Osteoblast (primary cell): Measurements from ENCODE around the gene CYP4Z1. TPM values are rescaled to one million over a fixed set of nuclear protein-coding genes. Genes with fewer than 3 reads are reported as not detected.

Experiments used
- DNase-seq: peaks from one replicate; pipeline ENCODE4 v3.0.0; 2011; ENCODE audit warnings: low spot score, mixed read lengths; ENCODE audit not compliant: insufficient read length; ENCODE audit errors: missing footprints
- H2AFZ ChIP-seq: 2 replicates; pipeline ENCODE4 v1.6.0; 2011; ENCODE audit warnings: mild to moderate bottlenecking, low read length
- H3K27ac ChIP-seq: 2 replicates; pipeline ENCODE4 v1.5.1; 2011; ENCODE audit warnings: mild to moderate bottlenecking, low read depth, low read length, moderate library complexity
- H3K27me3 ChIP-seq: 2 replicates; pipeline ENCODE4 v1.6.0; 2012; ENCODE audit warnings: mild to moderate bottlenecking, control low read depth, inconsistent platforms, low read length, moderate library complexity; ENCODE audit not compliant: insufficient read depth
- H3K36me3 ChIP-seq: 2 replicates; pipeline ENCODE4 v1.5.1; 2011; ENCODE audit warnings: mild to moderate bottlenecking, low read length, control low read depth, moderate library complexity; ENCODE audit not compliant: insufficient read depth
- H3K4me1 ChIP-seq: 2 replicates; pipeline ENCODE4 v1.5.1; 2011; ENCODE audit warnings: mild to moderate bottlenecking, low read length, control low read depth, moderate library complexity; ENCODE audit not compliant: insufficient read depth
- H3K4me2 ChIP-seq: 2 replicates; pipeline ENCODE4 v1.6.0; 2011; ENCODE audit warnings: mild to moderate bottlenecking, low read length; ENCODE audit not compliant: insufficient read depth
- H3K4me3 ChIP-seq: fragments of 200-600 bp; sonication (generic); 3 replicates; pipeline ENCODE4 v1.5.1; 2012; ENCODE audit warnings: mild to moderate bottlenecking, low read length, inconsistent platforms; ENCODE audit not compliant: insufficient read depth
- H3K79me2 ChIP-seq: 2 replicates; pipeline ENCODE4 v1.6.0; 2012; ENCODE audit warnings: mild to moderate bottlenecking, low read length, control low read depth, inconsistent platforms; ENCODE audit not compliant: insufficient read depth
- H3K9me3 ChIP-seq: 2 replicates; pipeline ENCODE4 v1.5.1; 2011; ENCODE audit warnings: low read depth, low read length, control low read depth
- H4K20me1 ChIP-seq: 2 replicates; pipeline ENCODE4 v1.6.0; 2012; ENCODE audit warnings: mild to moderate bottlenecking, low read length, control low read depth; ENCODE audit not compliant: insufficient read depth
- CTCF ChIP-seq: IDR thresholded peaks from 2 replicates; pipeline ENCODE4 v1.5.1; 2011; ENCODE audit warnings: mild to moderate bottlenecking, low read depth, low read length, moderate library complexity; ENCODE audit errors: extremely low read depth
- total RNA-seq: library from RNA; depleted of rRNA; stranded (reverse); fragments of >200 nt; gene quantifications from 2 replicates; pipeline ENCODE4 v1.2.3, GENCODE V29; 2012

The CYP4Z1 gene
- total RNA-seq, 1 donor: not detected

GRCh38 chr1:47024141-47024801, 42.8 kb upstream of the CYP4Z1 start:
- DNase-seq: no peak
- no peak overlapping the region for H3K4me3 ChIP-seq
- H3K4me1 ChIP-seq: no peaks in the 10 kb centered on the region
- H2AFZ ChIP-seq: no peak overlapping the region
- H3K27me3 ChIP-seq: no peaks in the 10 kb centered on the region
- H3K27ac ChIP-seq: no peak overlapping the region
- H3K4me2 ChIP-seq: no peak overlapping the region
- no peak for TF ChIP-seq CTCF
- no peaks in the 10 kb centered on the region for H3K36me3 ChIP-seq
- no peaks in the 10 kb centered on the region for H3K79me2 ChIP-seq
- no peaks in the 10 kb centered on the region for H3K9me3 ChIP-seq
- no peaks in the 10 kb centered on the region for H4K20me1 ChIP-seq

GRCh38 chr1:47030170-47030805, 36.7 kb upstream of the CYP4Z1 start:
- no peaks in the 10 kb centered on the region for H3K4me1 ChIP-seq
- no peak overlapping the region for H3K4me2 ChIP-seq
- no peaks in the 10 kb centered on the region for H3K9me3 ChIP-seq
- no peak overlapping the region for H3K27ac ChIP-seq
- no peak for TF ChIP-seq CTCF
- no peak overlapping the region for H3K4me3 ChIP-seq
- no peaks in the 10 kb centered on the region for H3K36me3 ChIP-seq
- no peaks in the 10 kb centered on the region for H3K79me2 ChIP-seq
- no peaks in the 10 kb centered on the region for H3K27me3 ChIP-seq
- no peaks in the 10 kb centered on the region for H4K20me1 ChIP-seq
- peak; percentile 39 for DNase-seq
- no peak overlapping the region for H2AFZ ChIP-seq

GRCh38 chr1:47031059-47031458, 36.0 kb upstream of the CYP4Z1 start:
- Histone ChIP-seq H3K27ac (no peak overlapping the region), H3K4me1 (no peaks in the 10 kb centered on the region), H2AFZ (no peak overlapping the region), H3K79me2 (no peaks in the 10 kb centered on the region), H4K20me1 (no peaks in the 10 kb centered on the region), H3K27me3 (no peaks in the 10 kb centered on the region), H3K4me2 (no peak overlapping the region), H3K4me3 (no peak overlapping the region), H3K9me3 (no peaks in the 10 kb centered on the region), H3K36me3 (no peaks in the 10 kb centered on the region)
- DNase-seq: no peak
- TF ChIP-seq CTCF: no peak

- no peaks in the 10 kb centered on the region for H3K4me1 ChIP-seq
- no peaks in the 10 kb centered on the region for H4K20me1 ChIP-seq
- no peaks in the 10 kb centered on the region for H3K27me3 ChIP-seq
- H3K79me2 ChIP-seq: no peaks in the 10 kb centered on the region
- H3K27ac ChIP-seq: no peak overlapping the region
- no peak overlapping the region for H3K4me2 ChIP-seq
- H3K9me3 ChIP-seq: no peaks in the 10 kb centered on the region
- TF ChIP-seq CTCF: no peak
- H2AFZ ChIP-seq: no peak overlapping the region
- no peaks in the 10 kb centered on the region for H3K36me3 ChIP-seq
- no peak for DNase-seq
- H3K4me3 ChIP-seq: no peak overlapping the region
Observed at GRCh38 chr1:47031585-47031984, 35.4 kb upstream of the CYP4Z1 start.
